GM19043 (cell line): Measurements from ENCODE around the gene MEIOB.
"Not testable (repeated sequence)": the region's sequence is repeated elsewhere in the genome, so short reads cannot be mapped to it uniquely, and the experiment has no call there.

ENCODE experiments used
- ATAC-seq: cut with Tn5 transposase; IDR thresholded peaks from one replicate; pipeline ENCODE4 v1.9.1; 2021; ENCODE audit warnings: low read depth; ENCODE audit not compliant: unreplicated experiment

MEIOB gene

GRCh38 chr16:1871974-1872635 lies at the start of gene MEIOB:
MEIOB (minus strand) TSS chr16:1872164; CDS start chr16:1868175, 3,989 bp downstream.
- ATAC-seq, result no peak

- no peak for ATAC-seq
Measured at GRCh38 chr16:1920727-1921171, 48.8 kb upstream of the MEIOB start.

GRCh38 chr16:1920122-1920521 lies 48.2 kb upstream of the MEIOB start:
- ATAC-seq, result not testable (repeated sequence)

- no peak for ATAC-seq
Measured at GRCh38 chr16:1919327-1919998, 47.5 kb upstream of the MEIOB start.

GRCh38 chr16:1918351-1919326 lies 46.7 kb upstream of the MEIOB start, which contains the start of gene HS3ST6:
HS3ST6 (minus strand) TSS chr16:1918415; CDS start chr16:1918323, 92 bp downstream.
- no peak for ATAC-seq

- no peak for ATAC-seq
Measured at GRCh38 chr16:1917665-1918350, 45.8 kb upstream of the MEIOB start.

- ATAC-seq, result no peak
Measured at GRCh38 chr16:1917056-1917664, 45.2 kb upstream of the MEIOB start.

- ATAC-seq, result no peak
Measured at GRCh38 chr16:1916640-1916990, 44.7 kb upstream of the MEIOB start.

GRCh38 chr16:1915732-1916639 lies 44.0 kb upstream of the MEIOB start:
- no peak for ATAC-seq

- ATAC-seq, result no peak
Measured at GRCh38 chr16:1914988-1915387, 43.0 kb upstream of the MEIOB start.

- ATAC-seq, result no peak
Measured at GRCh38 chr16:1914084-1914608, 42.2 kb upstream of the MEIOB start.

- no peak for ATAC-seq
Measured at GRCh38 chr16:1913327-1914083, 41.5 kb upstream of the MEIOB start.

- ATAC-seq, result no peak
Measured at GRCh38 chr16:1912215-1912543, 40.2 kb upstream of the MEIOB start.

- ATAC-seq, result no peak
Measured at GRCh38 chr16:1911467-1912214, 39.7 kb upstream of the MEIOB start.

- ATAC-seq, result no peak
Measured at GRCh38 chr16:1909561-1910231, 37.7 kb upstream of the MEIOB start.

GRCh38 chr16:1908983-1909382 lies 37.0 kb upstream of the MEIOB start:
- ATAC-seq, result no peak

- ATAC-seq, result no peak
Measured at GRCh38 chr16:1908184-1908583, 36.2 kb upstream of the MEIOB start.
